COLO668 (cell line): ENCODE results near the gene SYNE3.
A peak's percentile ranks its signal among the peaks of the same experiment; 100 is the strongest.

ENCODE experiments used
- DNase-seq: peaks from one replicate; lab custom pipeline; 2025; ENCODE audit not compliant: unreplicated experiment; lab: John Stamatoyannopoulos, UW

The SYNE3 gene

GRCh38 chr14:95493503-95493902 lies 22.9 kb downstream of the SYNE3 start:
- no peak for DNase-seq

DNA sequence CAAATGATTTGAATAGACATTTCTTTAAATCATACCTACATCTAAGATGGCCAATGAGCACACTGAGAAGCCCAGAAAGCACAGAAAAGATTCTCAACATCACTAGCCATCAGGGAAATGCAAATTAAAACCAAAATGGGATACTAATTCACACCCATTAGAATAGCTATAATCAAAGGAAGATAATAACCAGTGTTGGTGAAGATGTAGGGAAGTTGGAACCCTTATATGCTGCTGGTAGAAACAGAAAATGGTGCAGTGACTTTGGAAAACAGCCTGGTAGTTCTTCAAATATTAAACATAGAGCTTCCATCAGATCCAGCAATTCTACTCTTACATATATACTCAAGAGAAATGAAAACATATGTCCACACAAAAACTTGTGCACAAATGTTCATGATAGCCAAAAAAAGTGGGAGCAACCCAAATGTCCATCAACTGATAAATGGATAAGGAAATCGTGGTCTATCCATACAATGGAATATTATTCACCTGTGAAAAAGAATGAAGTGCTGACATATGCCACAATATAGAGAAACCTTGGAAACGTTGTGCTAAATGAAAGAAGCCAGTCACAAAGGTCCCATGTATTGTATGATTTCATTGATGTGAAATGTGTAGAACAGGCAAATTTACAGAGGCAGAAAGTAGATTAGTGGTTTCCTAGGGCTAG lies 24.4 kb downstream of the SYNE3 start:
- DNase-seq, result no peak

DNA sequence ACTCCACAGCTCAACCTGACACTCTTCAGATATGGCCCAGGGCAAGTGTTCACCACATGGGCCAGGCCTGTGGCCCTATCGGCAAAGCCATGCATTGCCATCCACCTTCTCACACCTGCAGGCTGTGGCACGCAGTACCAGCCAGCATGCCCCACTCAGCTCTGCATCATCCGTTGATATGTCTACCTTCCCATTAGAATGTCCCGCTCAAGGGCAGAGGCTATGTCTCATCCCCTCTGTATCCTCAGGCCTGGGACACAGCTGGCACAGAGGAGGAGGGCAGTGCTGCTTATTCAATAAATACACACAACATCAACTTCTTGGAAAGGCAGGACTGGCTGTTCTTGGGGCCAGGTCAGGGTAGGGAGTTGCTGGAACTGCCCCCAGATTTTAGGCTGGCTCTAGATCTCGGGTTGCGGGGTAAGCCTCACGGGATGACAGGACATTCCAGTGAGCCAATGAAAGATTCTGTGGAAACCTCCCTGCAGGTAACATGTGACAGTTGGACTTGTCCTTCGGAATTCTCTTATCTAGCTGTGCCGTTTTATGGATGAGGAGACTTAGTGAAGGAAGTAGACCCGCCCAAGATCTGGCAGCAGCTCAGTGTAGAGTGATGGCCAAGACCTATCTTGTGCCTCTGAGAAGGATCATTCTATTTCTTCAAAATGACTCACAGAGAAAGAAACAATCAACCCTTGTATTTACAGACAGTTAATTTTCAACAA lies 25.6 kb downstream of the SYNE3 start:
- DNase-seq, result no peak

- DNase-seq, result no peak
These were observed 26.3 kb downstream of the SYNE3 start for GRCh38 chr14:95490138-95490509.

GRCh38 chr14:95489214-95490137 lies 27.0 kb downstream of the SYNE3 start:
- no peak for DNase-seq

DNA sequence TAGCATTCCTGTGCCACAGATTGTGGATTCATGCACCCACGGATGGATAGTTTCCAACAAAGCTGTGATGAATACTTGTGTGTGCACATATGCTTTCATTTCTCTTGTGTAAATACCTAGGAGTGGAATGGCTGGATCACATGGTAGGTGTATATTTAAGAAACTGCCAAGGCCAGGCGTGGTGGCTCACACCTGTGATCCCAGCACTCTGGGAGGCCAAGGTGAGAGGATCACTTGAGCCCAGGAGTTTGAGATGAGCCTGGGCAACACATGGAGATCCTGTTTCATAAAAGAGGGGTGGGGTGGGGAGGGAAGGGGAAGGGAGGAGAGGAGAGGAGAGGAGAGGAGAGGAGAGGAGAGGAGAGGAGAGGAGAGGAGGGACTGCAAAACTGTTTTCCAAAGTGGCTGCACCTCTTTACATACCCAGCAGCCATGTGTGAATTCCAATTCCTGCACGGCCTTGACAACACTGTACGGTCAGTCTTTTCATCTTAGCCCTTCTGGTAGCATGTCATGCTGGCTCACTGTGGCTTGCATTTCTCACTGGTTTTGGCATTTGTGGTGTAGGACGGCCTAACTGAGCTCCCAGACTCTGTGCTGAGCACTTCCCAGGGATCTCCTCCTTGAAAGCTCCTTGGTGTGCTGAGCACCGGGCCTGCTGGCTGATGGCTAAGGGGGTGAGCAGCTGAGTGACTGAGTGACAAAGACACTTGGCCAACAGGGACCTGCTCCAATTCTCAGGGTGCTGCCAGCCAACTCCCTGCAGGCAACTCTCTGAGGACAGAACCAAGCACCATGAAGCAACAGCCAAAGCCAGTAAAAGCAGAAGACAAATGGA lies 27.9 kb downstream of the SYNE3 start:
- DNase-seq, result no peak

GRCh38 chr14:95487669-95488084 lies 28.8 kb downstream of the SYNE3 start:
- DNase-seq, result no peak

- peak; percentile 60 for DNase-seq
These were observed 29.4 kb downstream of the SYNE3 start for GRCh38 chr14:95486875-95487668.

DNA sequence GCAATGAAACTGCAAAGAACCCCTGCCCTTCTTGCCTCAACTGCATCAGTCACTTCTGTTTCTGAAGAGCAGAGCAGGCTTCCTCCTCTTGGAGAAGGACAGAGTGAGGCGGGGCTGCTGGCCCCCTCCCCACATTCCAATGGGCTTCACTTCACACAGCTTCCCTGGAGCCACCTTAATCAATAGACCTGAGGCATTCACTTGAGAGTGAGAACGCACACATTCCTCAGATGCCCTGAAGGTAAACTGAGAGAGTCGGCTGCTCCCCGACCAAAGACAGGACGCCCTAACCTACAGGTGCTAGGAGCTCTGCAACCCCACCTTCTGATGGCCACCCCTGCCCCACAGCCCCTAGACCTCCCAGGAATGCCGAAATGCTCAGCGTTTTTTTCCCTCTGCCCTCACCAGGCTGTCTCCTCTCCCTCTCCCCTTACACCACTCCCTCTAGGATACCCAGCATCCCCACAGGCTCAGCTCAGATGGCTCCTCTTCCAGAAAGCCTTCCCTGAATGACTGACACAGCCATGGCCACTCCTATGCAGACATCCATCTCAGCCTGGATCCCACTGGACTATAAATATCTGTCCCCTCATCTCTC lies 31.1 kb downstream of the SYNE3 start:
- no peak for DNase-seq

DNA sequence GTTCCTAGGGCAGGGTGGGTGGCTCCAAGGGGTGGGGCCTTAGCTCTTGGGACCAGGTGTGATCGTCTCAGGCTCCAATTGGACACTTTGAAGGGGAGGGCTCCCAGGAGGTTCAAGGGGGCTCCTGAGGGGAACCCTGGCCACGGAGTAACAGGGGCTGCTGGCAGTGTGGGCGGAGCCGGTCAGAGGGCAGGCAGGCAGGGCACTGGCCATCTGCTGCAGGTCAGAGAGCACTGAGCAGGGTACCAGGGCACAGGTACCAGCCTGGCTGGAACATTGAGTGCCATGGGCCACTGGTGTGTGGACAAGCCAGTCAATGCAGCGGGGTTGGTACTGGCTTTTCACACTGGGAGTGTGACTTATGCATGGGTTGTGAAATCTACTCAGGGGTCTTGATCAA lies 32.2 kb downstream of the SYNE3 start:
- no peak for DNase-seq

DNA sequence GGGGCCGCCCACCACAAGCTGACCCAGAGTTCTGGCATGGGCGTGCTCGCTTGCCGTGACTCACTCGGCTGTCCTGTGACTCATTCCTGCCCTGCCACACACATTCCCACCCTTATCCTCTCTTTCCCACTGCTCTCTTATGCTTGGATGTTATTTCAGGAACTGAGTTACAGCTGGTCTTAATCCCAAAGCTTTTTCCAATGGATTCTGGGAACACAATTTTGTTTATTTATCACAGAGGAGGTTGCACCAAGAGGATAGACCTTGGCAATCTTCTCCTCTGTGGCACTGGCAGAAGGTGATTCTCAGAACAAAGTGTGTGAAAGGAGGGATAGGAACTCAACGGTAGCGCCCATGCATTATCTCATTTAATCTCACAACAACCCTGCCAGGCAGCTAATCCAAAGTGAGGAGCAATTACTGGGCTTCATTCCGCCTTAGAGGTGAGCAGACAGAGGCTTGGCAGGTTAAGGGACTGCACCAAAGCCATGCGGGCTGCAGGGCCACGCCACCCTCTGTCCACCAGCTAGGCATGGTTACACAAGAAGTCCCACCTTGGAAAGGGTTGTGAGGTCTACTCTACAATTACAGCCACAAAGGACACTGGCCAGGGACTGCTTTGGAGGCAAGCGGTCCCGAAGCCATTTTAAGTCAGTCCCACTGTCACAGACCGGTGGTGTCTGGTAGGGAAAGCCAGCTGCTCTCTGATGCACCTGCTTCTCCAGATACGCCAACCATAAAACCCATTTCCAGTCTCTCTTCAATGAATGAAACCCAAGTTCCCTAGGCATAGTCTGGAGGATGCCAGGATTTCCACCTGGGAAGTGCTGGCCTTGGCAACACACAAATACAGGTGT lies 32.9 kb downstream of the SYNE3 start:
- peak; percentile 17 for DNase-seq

- no peak for DNase-seq
These were observed 33.7 kb downstream of the SYNE3 start for GRCh38 chr14:95482627-95483308.

DNA sequence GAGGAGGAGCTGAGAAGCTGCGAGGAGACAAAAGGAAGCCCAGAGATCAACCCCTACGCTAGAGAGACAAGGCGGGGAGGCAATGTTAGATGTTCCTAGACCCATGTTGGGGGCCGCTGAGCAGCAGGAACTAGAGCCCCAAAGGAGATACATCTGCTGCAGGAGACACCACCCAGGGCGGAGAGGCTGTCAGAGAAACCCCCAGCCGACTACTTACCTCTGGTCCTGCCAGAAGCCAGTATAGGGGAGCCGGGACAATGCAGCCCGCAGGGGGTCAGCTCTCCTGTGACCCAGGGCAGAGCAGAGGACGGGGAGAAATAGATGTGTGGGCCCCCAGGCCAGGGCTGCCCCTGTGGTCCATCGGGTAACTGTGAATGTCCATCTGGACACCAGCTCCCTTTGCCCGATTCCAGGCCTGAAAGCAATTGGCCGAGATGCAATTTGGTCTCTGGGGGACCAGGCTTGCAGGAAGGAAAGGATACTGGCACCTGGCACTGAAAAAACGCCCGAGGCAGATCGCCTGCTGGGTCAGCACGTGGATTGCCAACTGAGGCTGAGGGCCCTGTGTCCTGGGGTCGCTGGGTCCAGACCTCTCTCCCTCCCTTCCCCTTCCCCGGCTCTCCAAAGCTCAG lies 34.9 kb downstream of the SYNE3 start:
- no peak for DNase-seq

- peak; percentile 16 for DNase-seq
These were observed 35.6 kb downstream of the SYNE3 start for GRCh38 chr14:95480887-95481226.

- DNase-seq, result no peak
These were observed 36.2 kb downstream of the SYNE3 start for GRCh38 chr14:95480109-95480886.

DNA sequence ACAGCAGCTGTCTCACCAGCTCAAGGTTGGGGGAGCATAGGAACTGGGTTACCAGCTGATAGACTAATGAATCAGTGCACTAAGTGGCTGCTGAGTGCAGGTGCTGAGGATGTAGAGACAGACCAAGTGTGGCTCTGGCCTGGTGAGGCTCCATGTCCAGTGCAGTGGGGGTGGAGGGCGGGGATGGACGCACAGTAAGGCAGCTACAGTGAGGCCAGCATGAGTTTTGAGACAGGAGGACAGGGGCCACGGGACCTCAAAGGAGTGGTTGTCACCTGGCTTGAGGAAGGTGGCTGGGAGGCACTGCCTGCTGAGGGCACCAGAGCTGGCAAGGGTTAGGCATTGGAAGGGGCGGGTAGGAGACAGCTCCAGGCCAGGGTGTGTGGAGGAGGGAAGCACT lies 37.0 kb downstream of the SYNE3 start:
- DNase-seq, result no peak

DNA sequence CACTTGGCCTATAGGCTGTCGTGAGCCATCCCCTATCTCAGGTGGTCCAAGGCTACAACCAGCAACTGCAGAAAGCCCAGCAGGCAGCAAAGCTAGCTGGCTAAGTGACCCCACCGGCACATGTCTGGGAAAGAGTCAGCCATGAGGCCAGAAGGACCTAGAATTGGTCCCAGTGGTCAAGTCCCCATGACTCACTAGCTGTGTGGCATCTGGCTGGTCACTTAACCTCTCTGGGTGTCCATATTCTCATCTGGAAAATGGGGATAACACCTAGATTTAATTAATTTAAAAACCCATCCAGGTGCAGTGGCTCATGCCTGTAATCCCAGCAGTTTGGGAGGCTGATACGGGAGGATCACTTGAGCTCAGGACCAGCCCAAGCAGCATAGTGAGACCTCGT lies 37.6 kb downstream of the SYNE3 start:
- DNase-seq, result no peak
